SU-DHL-6 (cell line): ENCODE measurements around the gene ZC2HC1B.

Experiments used
- CTCF ChIP-seq: fragments of 200-600 bp; sonication (generic); IDR thresholded peaks from one replicate; pipeline ENCODE4 v1.5.1; 2017; ENCODE audit warnings: antibody characterized with exemption, mild to moderate bottlenecking, low read length, moderate library complexity; ENCODE audit not compliant: insufficient read depth, poor library complexity, severe bottlenecking
- EZH2phosphoT487 ChIP-seq: fragments of 200-600 bp; sonication (generic), shearing (Covaris generic); conservative IDR thresholded peaks from 2 replicates; pipeline ENCODE4 v1.6.1; 2018; ENCODE audit warnings: mild to moderate bottlenecking, antibody characterized with exemption, low read length, moderate library complexity, mixed read lengths

DNA sequence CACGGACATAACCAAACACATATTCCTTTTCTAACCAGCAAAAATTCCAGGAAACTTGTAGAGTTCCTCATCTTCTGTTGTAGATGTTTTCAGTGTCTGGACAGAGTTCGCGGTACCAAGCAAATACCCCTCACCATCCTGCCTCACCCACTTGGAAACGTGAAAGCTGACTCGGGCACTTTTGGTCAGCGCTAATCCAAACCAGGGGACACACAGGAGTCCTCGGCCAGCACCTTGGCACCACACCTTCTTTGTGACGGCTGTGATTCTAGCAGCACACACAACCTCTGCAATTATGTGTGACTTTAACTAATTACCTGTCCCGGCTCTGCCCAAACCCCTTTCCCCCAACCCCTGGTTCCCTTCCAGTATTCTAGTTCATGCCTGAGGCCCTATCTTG, 85.7 kb downstream of the ZC2HC1B start:
- no peak for TF ChIP-seq EZH2phosphoT487
- no peak for TF ChIP-seq CTCF
